Cardiac muscle cell (in vitro differentiated cells and primary cell): Measurements from ENCODE around the gene NUDT21. TPM values are rescaled to one million over a fixed set of nuclear protein-coding genes. Genes with fewer than 3 reads are reported as not detected.

ENCODE experiments used
- DNase-seq, 2 donors: peaks; one replicate each; pipeline versions ENCODE4 v3.0.0 to v3.0.0-alpha.2; 2010 to 2017; ENCODE audit warnings: low read depth in 1 of 2, low spot score in 1 of 2
- H3K27ac ChIP-seq: fragments of 200-600 bp; sonication (generic); 2 replicates; pipeline ENCODE4 v1.5.1; 2016
- H3K27me3 ChIP-seq: fragments of 200-600 bp; sonication (generic); 2 replicates; pipeline ENCODE4 v1.6.0; 2016; ENCODE audit warnings: control low read depth
- H3K36me3 ChIP-seq: fragments of 200-600 bp; sonication (generic); 2 replicates; pipeline ENCODE4 v1.5.1; 2016; ENCODE audit warnings: control low read depth
- H3K4me1 ChIP-seq: fragments of 200-600 bp; sonication (generic); 2 replicates; pipeline ENCODE4 v1.8.1; 2017; ENCODE audit warnings: low read depth, mild to moderate bottlenecking, mixed run types
- H3K4me3 ChIP-seq: fragments of 200-600 bp; sonication (generic); 2 replicates; pipeline ENCODE4 v1.5.1; 2016; ENCODE audit warnings: mild to moderate bottlenecking
- H3K9me3 ChIP-seq: fragments of 200-600 bp; sonication (generic); 2 replicates; pipeline ENCODE4 v1.5.1; 2017; ENCODE audit warnings: low read depth, mild to moderate bottlenecking, control low read depth
- polyA plus RNA-seq: library from polyadenylated mRNA; unstranded; fragments of >200 nt; fragmentation: Nextera tagmentation; extraction: Ambion mirVana; gene quantifications from 2 replicates; pipeline ENCODE4 v1.2.1, GENCODE V29; 2016
- total RNA-seq: library from RNA; depleted of rRNA; stranded (reverse); fragments of >200 nt; gene quantifications from 2 replicates; pipeline ENCODE4 v1.2.3, GENCODE V29; 2016
- TF ChIP-seq, protein P1 (sequence below): IDR thresholded peaks from 2 replicates; pipeline ENCODE4 v1.5.1; 2012; ENCODE audit warnings: low read depth, mild to moderate bottlenecking, low read length

The NUDT21 gene
- total and polyA plus RNA-seq, 2 experiments from 2014 or later, result 47.4 to 79.9 TPM

- peaks cover 78% of the 10 kb centered on the region for H3K36me3 ChIP-seq
- no peaks in the 10 kb centered on the region for H3K27me3 ChIP-seq
- no peak overlapping the region for H3K4me3 ChIP-seq
- DNase-seq, result no peak
- H3K9me3 ChIP-seq, result no peaks in the 10 kb centered on the region
- H3K27ac ChIP-seq, result no peak overlapping the region
- TF ChIP-seq, protein P1, sequence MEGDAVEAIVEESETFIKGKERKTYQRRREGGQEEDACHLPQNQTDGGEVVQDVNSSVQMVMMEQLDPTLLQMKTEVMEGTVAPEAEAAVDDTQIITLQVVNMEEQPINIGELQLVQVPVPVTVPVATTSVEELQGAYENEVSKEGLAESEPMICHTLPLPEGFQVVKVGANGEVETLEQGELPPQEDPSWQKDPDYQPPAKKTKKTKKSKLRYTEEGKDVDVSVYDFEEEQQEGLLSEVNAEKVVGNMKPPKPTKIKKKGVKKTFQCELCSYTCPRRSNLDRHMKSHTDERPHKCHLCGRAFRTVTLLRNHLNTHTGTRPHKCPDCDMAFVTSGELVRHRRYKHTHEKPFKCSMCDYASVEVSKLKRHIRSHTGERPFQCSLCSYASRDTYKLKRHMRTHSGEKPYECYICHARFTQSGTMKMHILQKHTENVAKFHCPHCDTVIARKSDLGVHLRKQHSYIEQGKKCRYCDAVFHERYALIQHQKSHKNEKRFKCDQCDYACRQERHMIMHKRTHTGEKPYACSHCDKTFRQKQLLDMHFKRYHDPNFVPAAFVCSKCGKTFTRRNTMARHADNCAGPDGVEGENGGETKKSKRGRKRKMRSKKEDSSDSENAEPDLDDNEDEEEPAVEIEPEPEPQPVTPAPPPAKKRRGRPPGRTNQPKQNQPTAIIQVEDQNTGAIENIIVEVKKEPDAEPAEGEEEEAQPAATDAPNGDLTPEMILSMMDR, result no peak
- H3K4me1 ChIP-seq, result no peaks in the 10 kb centered on the region
Observed at GRCh38 chr16:56469748-56470147, 18.6 kb upstream of the NUDT21 start.

GRCh38 chr16:56468800-56469199 lies 17.7 kb upstream of the NUDT21 start:
- no peak overlapping the region for H3K27ac ChIP-seq
- H3K36me3 ChIP-seq, result peaks cover 76% of the 10 kb centered on the region
- H3K4me1 ChIP-seq, result no peaks in the 10 kb centered on the region
- H3K27me3 ChIP-seq, result no peaks in the 10 kb centered on the region
- TF ChIP-seq, protein P1, result no peak
- no peak overlapping the region for H3K4me3 ChIP-seq
- H3K9me3 ChIP-seq, result no peaks in the 10 kb centered on the region
- no peak for DNase-seq

DNA sequence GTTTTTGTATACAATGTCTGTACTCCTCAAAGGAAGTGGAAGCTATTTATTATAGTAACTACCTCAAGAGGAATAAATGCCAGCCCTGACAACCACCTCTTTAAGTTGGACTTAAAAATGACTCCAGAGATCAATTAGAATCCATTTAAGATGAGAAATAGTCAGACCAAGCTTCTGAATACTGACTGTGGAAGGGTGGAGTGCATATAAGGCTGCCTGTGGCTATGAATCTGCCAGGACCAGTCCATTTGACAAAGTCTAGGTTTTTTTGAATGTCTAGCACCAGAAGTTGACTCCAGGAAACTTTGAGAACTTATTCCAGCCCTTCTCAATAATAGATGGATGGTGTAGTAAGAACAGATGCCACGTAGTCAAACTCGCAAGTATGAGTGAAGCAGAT lies 15.2 kb upstream of the NUDT21 start:
- Histone ChIP-seq H3K4me1 (no peaks in the 10 kb centered on the region), H3K4me3 (no peak overlapping the region), H3K27ac (no peak overlapping the region), H3K27me3 (no peaks in the 10 kb centered on the region), H3K36me3 (peaks cover 56% of the 10 kb centered on the region), H3K9me3 (no peaks in the 10 kb centered on the region)
- DNase-seq, result no peak
- TF ChIP-seq, protein P1, result no peak

GRCh38 chr16:56463153-56463552 lies 12.0 kb upstream of the NUDT21 start:
- H3K27ac ChIP-seq, result no peak overlapping the region
- no peak overlapping the region for H3K4me3 ChIP-seq
- no peak for DNase-seq
- peaks cover 53% of the 10 kb centered on the region for H3K36me3 ChIP-seq
- TF ChIP-seq, protein P1, result no peak
- no peaks in the 10 kb centered on the region for H3K27me3 ChIP-seq
- no peaks in the 10 kb centered on the region for H3K4me1 ChIP-seq
- no peaks in the 10 kb centered on the region for H3K9me3 ChIP-seq

- H3K27me3 ChIP-seq, result no peaks in the 10 kb centered on the region
- peaks cover 46% of the 10 kb centered on the region for H3K36me3 ChIP-seq
- DNase-seq, result no peak
- no peaks in the 10 kb centered on the region for H3K4me1 ChIP-seq
- H3K4me3 ChIP-seq, result no peak overlapping the region
- H3K9me3 ChIP-seq, result no peaks in the 10 kb centered on the region
- TF ChIP-seq, protein P1, result no peak
- no peak overlapping the region for H3K27ac ChIP-seq
Observed at GRCh38 chr16:56462064-56462796, 11.1 kb upstream of the NUDT21 start.
